ENCODE data around the gene RPS6KA2. TPM values are rescaled to one million over a fixed set of nuclear protein-coding genes. Genes with fewer than 3 reads are reported as not detected.

The RPS6KA2 gene
- total RNA-seq, 1 donor from 2014 or later, result 124 TPM

GRCh38 chr6:166433096-166433495, 194.0 kb downstream of the RPS6KA2 start:
- peaks cover 3% of the 10 kb centered on the region for H3K9me3 Mint-ChIP-seq (ENCODE audit: low read depth)
- no peak for TF ChIP-seq CTCF (IDR thresholded peaks at IDR 0.05)
- no peak for DNase-seq (ENCODE audit: low spot score)
- no peaks in the 10 kb centered on the region for H3K27me3 Mint-ChIP-seq (ENCODE audit: low read depth)
- peaks cover 32% of the 10 kb centered on the region for H3K36me3 Mint-ChIP-seq (ENCODE audit: low read depth)
- H3K4me1 Mint-ChIP-seq (ENCODE audit: low read depth), result no peaks in the 10 kb centered on the region
- H3K4me3 Mint-ChIP-seq (ENCODE audit: unreplicated experiment), result no peak overlapping the region
- no peak overlapping the region for H3K27ac Mint-ChIP-seq (ENCODE audit: unreplicated experiment)

GRCh38 chr6:166430269-166430668, 196.8 kb downstream of the RPS6KA2 start:
- no peak overlapping the region for H3K4me3 Mint-ChIP-seq (ENCODE audit: unreplicated experiment)
- TF ChIP-seq CTCF (IDR thresholded peaks at IDR 0.05), result no peak
- H3K4me1 Mint-ChIP-seq (ENCODE audit: low read depth), result no peaks in the 10 kb centered on the region
- no peaks in the 10 kb centered on the region for H3K27me3 Mint-ChIP-seq (ENCODE audit: low read depth)
- peaks cover 25% of the 10 kb centered on the region for H3K36me3 Mint-ChIP-seq (ENCODE audit: low read depth)
- DNase-seq (ENCODE audit: low spot score), result peak; percentile 61
- H3K9me3 Mint-ChIP-seq (ENCODE audit: low read depth), result peaks cover 3% of the 10 kb centered on the region
- no peak overlapping the region for H3K27ac Mint-ChIP-seq (ENCODE audit: unreplicated experiment)

DNA sequence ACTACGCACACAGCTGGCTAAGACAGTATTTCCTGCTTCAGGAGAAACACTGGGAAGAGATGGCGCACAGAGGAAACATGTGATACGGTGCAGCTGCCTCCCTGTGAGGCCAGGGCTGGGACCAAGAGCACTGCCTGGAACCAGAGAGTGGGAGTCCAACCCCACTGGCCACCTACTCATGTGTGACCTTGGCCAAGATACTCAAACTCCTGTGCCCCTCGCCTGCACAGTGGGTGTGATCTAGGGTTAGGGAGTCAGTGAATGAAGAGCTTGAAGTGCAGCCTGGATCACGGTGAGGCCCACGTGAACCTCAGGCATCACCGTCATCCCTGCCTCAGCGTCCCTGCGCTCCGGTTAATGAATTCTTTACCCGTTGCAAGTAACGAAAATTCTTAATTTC, 202.6 kb downstream of the RPS6KA2 start:
- peaks cover 9% of the 10 kb centered on the region for H3K4me1 Mint-ChIP-seq (ENCODE audit: low read depth)
- no peak for TF ChIP-seq CTCF (IDR thresholded peaks at IDR 0.05)
- no peak overlapping the region for H3K27ac Mint-ChIP-seq (ENCODE audit: unreplicated experiment)
- H3K36me3 Mint-ChIP-seq (ENCODE audit: low read depth), result peaks cover 27% of the 10 kb centered on the region
- peaks cover 3% of the 10 kb centered on the region for H3K9me3 Mint-ChIP-seq (ENCODE audit: low read depth)
- no peaks in the 10 kb centered on the region for H3K27me3 Mint-ChIP-seq (ENCODE audit: low read depth)
- DNase-seq (ENCODE audit: low spot score), result no peak
- no peak overlapping the region for H3K4me3 Mint-ChIP-seq (ENCODE audit: unreplicated experiment)

- peaks cover 3% of the 10 kb centered on the region for H3K9me3 Mint-ChIP-seq (ENCODE audit: low read depth)
- H3K4me3 Mint-ChIP-seq (ENCODE audit: unreplicated experiment), result no peak overlapping the region
- no peak overlapping the region for H3K27ac Mint-ChIP-seq (ENCODE audit: unreplicated experiment)
- DNase-seq (ENCODE audit: low spot score), result no peak
- no peaks in the 10 kb centered on the region for H3K27me3 Mint-ChIP-seq (ENCODE audit: low read depth)
- H3K4me1 Mint-ChIP-seq (ENCODE audit: low read depth), result peaks cover 9% of the 10 kb centered on the region
- peaks cover 30% of the 10 kb centered on the region for H3K36me3 Mint-ChIP-seq (ENCODE audit: low read depth)
- no peak for TF ChIP-seq CTCF (IDR thresholded peaks at IDR 0.05)
These were observed 203.3 kb downstream of the RPS6KA2 start for GRCh38 chr6:166423781-166424180.

DNA sequence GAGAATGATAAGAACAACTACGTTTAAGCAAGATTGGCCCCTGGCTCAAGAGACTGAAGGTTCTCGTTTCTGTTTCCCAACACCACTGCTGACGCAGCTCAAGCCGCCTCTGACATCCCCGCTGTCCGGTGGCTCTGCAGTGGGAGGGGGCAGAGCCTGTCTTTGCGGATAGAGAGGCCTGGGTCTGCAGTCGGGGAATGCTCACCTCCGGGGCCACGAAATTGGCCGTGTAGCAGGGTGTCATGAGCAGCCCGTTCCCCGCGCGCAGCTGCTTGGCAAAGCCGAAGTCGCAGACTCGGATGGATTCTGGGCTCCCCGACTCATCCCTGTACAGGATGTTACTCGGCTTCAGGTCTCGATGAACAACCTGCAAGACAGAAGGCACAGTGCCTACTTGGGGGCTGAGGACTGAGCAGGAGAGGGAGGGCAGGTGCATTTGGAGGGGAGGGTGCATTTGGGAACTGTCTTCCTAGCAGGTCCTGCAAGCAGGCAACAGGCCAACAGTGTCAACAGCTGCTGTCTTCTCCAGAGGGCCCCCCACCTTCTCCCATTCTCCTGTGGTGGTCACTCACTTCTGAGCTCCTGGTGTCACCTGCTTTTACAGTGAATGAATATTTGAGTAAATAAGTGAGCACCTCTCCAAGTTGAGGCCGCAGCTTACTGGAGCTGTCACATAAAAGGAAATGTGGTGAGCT, 203.9 kb downstream of the RPS6KA2 start:
- H3K4me3 Mint-ChIP-seq (ENCODE audit: unreplicated experiment), result no peak overlapping the region
- peaks cover 9% of the 10 kb centered on the region for H3K4me1 Mint-ChIP-seq (ENCODE audit: low read depth)
- no peaks in the 10 kb centered on the region for H3K27me3 Mint-ChIP-seq (ENCODE audit: low read depth)
- no peak for TF ChIP-seq CTCF (IDR thresholded peaks at IDR 0.05)
- no peak overlapping the region for H3K27ac Mint-ChIP-seq (ENCODE audit: unreplicated experiment)
- H3K9me3 Mint-ChIP-seq (ENCODE audit: low read depth), result no peaks in the 10 kb centered on the region
- peaks cover 32% of the 10 kb centered on the region for H3K36me3 Mint-ChIP-seq (ENCODE audit: low read depth)
- DNase-seq (ENCODE audit: low spot score), result peak; percentile 80
